ENCODE measurements around the gene MAD1L1. TPM values are rescaled to one million over a fixed set of nuclear protein-coding genes. Genes with fewer than 3 reads are reported as not detected.

The MAD1L1 gene
- total RNA-seq, 2 experiments from 2014 or later, result 157 to 160 TPM

- ChIA-PET CTCF (no interaction called here), POLR2A (interaction anchor here (0.6 to 3.2 kb wide), 19 partner anchors 9 to 569 kb away, joined by 3 to 206 read pairs (median 6); partner anchors contain the start of gene EIF3B)
- no peaks in the 10 kb centered on the region for H3K27me3 ChIP-seq (ENCODE audit: control insufficient read depth in 1 of 2, insufficient read depth in 2 of 2, low read length in 2 of 2)
- H3K4me3 Mint-ChIP-seq, result peak overlapping the region; percentile 99
- no peaks in the 10 kb centered on the region for H3K9me3 Mint-ChIP-seq
- H3K27ac ChIP-seq (ENCODE audit: low read depth in 1 of 2, low read length in 2 of 2), result peak overlapping the region; percentile 91 to 96
- intact Hi-C loops (cut with DNase I, micrococcal nuclease), result loop anchor here (1.0 to 5.0 kb wide), 4 partner anchors 13 to 418 kb away; no protein-coding TSS in a partner anchor
- peaks cover 51% of the 10 kb centered on the region for H3K36me3 Mint-ChIP-seq (ENCODE audit: low read depth)
- no peaks in the 10 kb centered on the region for H3K9me3 ChIP-seq (ENCODE audit: control insufficient read depth in 1 of 2, insufficient read depth in 1 of 2, low read length in 2 of 2)
- ATAC-seq (ENCODE audit: poor library complexity) (peak; percentile 2), DNase-seq (peak in 9 of 14 experiments; percentile 11 to 58 (median 33))
- TF ChIP-seq CTCF (IDR thresholded peaks at IDR 0.05), result no peak
- peaks cover 20% of the 10 kb centered on the region for H3K36me3 ChIP-seq (ENCODE audit: insufficient read depth, low read length)
- peak overlapping the region; percentile 85 for H3K4me3 ChIP-seq (ENCODE audit: low read length)
- H3K4me1 ChIP-seq (ENCODE audit: insufficient read depth, low read length), result peaks cover 94% of the 10 kb centered on the region
- peaks cover 68% of the 10 kb centered on the region for H3K4me1 Mint-ChIP-seq (ENCODE audit: low read depth)
- peak overlapping the region; percentile 100 for H3K27ac Mint-ChIP-seq
- peaks cover 4% of the 10 kb centered on the region for H3K27me3 Mint-ChIP-seq
Measured at GRCh38 chr7:1939434-1940401, 293.0 kb downstream of the MAD1L1 start.

- CTCF ChIA-PET, result no interaction called here
- H3K4me1 Mint-ChIP-seq (ENCODE audit: low read depth), result peaks cover 71% of the 10 kb centered on the region
Measured at GRCh38 chr7:1938788-1939433, 293.8 kb downstream of the MAD1L1 start.

More at GRCh38 chr7:1938788-1939433, 293.8 kb downstream of the MAD1L1 start:
- H3K4me3 Mint-ChIP-seq, result peak overlapping the region; percentile 99
- POLR2A ChIA-PET, result interaction anchor here (0.6 to 3.2 kb wide), 13 partner anchors 10 to 415 kb away, joined by 3 to 206 read pairs (median 8); partner anchors contain the start of gene EIF3B
- Histone ChIP-seq H3K27me3 (ENCODE audit: control insufficient read depth in 1 of 2, insufficient read depth in 2 of 2, low read length in 2 of 2) (no peaks in the 10 kb centered on the region), H3K9me3 (ENCODE audit: control insufficient read depth in 1 of 2, insufficient read depth in 1 of 2, low read length in 2 of 2) (no peaks in the 10 kb centered on the region), H3K4me3 (ENCODE audit: low read length) (peak overlapping the region; percentile 85), H3K27ac (ENCODE audit: low read depth in 1 of 2, low read length in 2 of 2) (peak overlapping the region; percentile 91 to 96), H3K36me3 (ENCODE audit: insufficient read depth, low read length) (peaks cover 24% of the 10 kb centered on the region), H3K4me1 (ENCODE audit: insufficient read depth, low read length) (peaks cover 86% of the 10 kb centered on the region)
- no peak for TF ChIP-seq CTCF (IDR thresholded peaks at IDR 0.05)
- peaks cover 4% of the 10 kb centered on the region for H3K27me3 Mint-ChIP-seq
- intact Hi-C loops (cut with DNase I, micrococcal nuclease), result no loop called here
- H3K27ac Mint-ChIP-seq, result peak overlapping the region; percentile 100
- ATAC-seq (ENCODE audit: poor library complexity) (no peak), DNase-seq (peak in 8 of 14 experiments; percentile 14 to 61 (median 42))
- H3K9me3 Mint-ChIP-seq, result no peaks in the 10 kb centered on the region
- H3K36me3 Mint-ChIP-seq (ENCODE audit: low read depth), result peaks cover 59% of the 10 kb centered on the region
